ENCODE data around the gene THOP1.

Gene THOP1

DNA sequence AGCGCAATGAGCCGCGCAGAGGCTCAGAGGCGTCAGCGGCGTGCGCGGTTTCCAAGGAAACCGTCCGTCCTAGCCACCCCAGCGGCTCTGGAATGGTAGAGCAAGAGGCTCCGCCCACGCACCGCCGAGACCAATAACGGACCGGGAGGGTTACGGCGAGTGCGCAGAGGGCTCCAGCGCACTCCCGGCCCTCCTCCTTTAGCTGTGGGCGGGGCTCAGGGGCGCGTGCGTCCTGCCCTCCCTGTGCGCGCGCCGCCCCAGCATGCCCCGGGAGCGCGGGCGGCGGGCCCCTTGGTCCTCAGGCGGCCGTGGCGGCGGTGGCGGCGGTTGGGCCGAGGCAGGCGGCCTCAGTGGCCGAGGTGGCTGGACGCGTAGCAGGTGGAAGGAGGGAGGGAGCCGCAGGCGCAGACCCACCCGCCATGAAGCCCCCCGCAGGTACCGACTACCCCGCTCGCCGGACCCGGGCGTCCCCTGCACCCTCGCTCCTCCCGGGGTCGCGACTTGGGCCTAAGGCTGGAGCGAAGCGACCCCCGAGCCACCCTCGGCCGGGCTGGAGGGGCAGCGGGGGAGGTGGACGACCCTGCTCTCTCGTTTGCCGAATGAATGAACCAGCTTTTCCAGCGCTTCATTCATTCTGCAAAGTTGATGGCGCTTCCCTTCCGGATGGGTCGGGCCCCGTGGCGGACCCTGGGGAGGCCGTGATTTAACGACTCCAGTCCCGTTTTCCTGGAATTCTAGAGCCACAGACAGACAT lies at the start of gene THOP1:
Gene THOP1 (plus strand): TSS at position 260 of the 754 bp plus-strand sequence. CDS start 160 bp downstream, at position 420.
- H3K36me3 ChIP-seq (ENCODE audit: insufficient read depth, low read depth, low read length), result peaks cover 26% of the 10 kb centered on the region
- H3K4me1 ChIP-seq (ENCODE audit: insufficient read depth, low read length), result peaks cover 6% of the 10 kb centered on the region; the same call in 1 of the 2 replicates
- peak within 1 kb of the TSS; percentile 97 for H3K9ac ChIP-seq (ENCODE audit: low read depth, low read length)
- peak within 1 kb of the TSS; percentile 67 for H3K27ac ChIP-seq (ENCODE audit: low read length)
- H3K9me3 ChIP-seq (ENCODE audit: insufficient read depth, low read depth, low read length), result no peaks in the 10 kb centered on the region
- peak within 1 kb of the TSS; percentile 99 for H3K4me3 ChIP-seq (ENCODE audit: low read length)
- no peaks in the 10 kb centered on the region for H3K27me3 ChIP-seq (ENCODE audit: insufficient read depth, low read length)

DNA sequence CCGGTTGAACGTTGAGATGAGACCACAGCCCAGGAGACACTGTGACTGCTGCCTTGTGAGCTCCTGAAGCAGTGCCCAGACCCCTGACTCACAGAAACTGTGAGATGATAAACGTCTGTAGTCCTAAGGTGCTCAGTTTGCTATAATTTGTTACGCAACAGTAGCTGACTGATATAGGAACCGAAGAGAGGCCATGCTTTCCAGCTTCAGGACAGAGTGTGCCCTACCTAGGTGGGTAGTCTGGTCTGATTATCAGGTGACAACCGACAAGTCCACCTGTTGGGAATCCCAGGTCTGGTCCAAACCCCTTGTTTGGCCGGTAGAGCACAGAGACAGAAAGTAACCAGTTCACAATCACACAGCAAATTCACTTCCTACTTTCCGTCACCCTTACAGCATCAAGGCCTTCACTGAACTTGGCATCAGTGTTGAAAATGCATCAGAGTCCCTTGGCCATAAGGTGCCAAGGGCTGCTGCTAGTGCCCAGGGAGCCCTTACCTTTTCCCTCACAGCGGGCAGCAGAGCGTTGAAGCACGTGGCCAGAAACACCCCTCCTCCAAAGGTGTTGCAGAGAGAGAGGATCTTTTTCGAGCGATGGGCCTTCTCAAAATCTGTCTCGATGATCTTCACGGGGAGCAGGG lies 48.6 kb upstream of the THOP1 start:
- peaks cover 27% of the 10 kb centered on the region for H3K36me3 ChIP-seq (ENCODE audit: insufficient read depth, low read depth, low read length)

DNA sequence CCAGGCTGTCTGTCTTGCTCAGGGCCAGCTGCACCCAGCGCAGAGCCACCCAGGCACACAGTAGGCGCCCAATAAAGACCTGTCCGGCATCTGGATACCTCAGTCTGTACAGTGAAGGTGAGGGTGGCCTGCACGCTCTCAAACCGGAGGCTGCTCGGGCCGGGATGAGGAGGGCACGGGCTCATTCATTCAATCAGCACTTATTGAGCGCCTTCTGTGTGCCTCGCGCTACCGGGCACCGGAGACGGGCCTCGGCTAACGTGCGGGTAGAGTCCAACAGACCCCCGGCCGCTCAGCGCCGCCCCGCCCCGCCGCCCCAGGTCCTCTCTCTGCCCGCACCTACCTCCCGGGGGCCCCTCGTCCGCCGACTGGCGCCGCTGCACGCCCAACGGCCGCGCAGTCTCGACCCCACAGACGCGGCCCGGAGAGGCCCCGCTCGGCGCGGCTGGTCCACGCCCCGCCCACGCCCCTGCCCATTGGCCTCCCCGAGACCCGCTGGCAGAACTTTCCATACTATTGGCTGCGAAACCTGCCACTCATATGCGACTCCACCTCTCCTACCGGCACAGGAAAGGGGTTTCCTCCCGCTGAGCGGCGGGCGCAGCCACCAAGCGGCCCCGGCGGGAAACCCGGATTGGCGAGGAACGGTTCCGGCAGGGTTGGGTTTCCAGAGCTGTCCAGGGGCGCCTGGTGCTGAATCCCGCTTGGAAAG lies 45.5 kb upstream of the THOP1 start, which contains the start of gene SLC39A3:
Gene SLC39A3 (minus strand): TSS at position 416 of the 712 bp plus-strand sequence. CDS start 2,760 bp downstream, outside the sequence.
- H3K9me3 ChIP-seq (ENCODE audit: insufficient read depth, low read depth, low read length), result no peaks in the 10 kb centered on the region
- peaks cover 23% of the 10 kb centered on the region for H3K36me3 ChIP-seq (ENCODE audit: insufficient read depth, low read depth, low read length)
- no peak within 1 kb of the TSS for H3K27ac ChIP-seq (ENCODE audit: low read length)
- H3K4me1 ChIP-seq (ENCODE audit: insufficient read depth, low read length), result no peaks in the 10 kb centered on the region
- H3K4me3 ChIP-seq (ENCODE audit: low read length), result peak within 1 kb of the TSS; percentile 85
- peak within 1 kb of the TSS; percentile 62; the same call in 1 of the 2 replicates for H3K9ac ChIP-seq (ENCODE audit: low read depth, low read length)
- H3K27me3 ChIP-seq (ENCODE audit: insufficient read depth, low read length), result peaks cover 20% of the 10 kb centered on the region

More for the DNA sequence above, 48.6 kb upstream of the THOP1 start:
- no peak overlapping the region for H3K9ac ChIP-seq (ENCODE audit: low read depth, low read length)
- no peaks in the 10 kb centered on the region for H3K4me1 ChIP-seq (ENCODE audit: insufficient read depth, low read length)
- no peak overlapping the region for H3K4me3 ChIP-seq (ENCODE audit: low read length)
- no peaks in the 10 kb centered on the region for H3K9me3 ChIP-seq (ENCODE audit: insufficient read depth, low read depth, low read length)
- peaks cover 4% of the 10 kb centered on the region for H3K27me3 ChIP-seq (ENCODE audit: insufficient read depth, low read length)
- H3K27ac ChIP-seq (ENCODE audit: low read length), result no peak overlapping the region

DNA sequence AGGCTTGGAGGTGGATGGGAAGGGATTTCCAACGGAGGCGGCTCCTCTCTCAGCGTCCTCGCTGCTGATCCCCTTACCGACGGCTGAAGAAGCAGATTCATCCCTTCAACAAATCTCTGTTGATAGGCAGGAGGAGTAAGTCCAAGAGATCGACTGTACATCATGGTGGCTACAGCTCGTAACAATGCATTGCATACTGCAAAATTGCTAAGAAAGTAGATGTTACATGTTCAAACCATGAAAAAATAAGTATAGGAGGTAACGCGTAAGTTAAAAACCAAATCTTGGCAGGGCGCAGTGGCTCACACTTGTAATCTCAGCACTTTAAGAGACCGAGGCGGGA lies 45.0 kb upstream of the THOP1 start:
- Histone ChIP-seq H3K9me3 (ENCODE audit: insufficient read depth, low read depth, low read length) (no peaks in the 10 kb centered on the region), H3K36me3 (ENCODE audit: insufficient read depth, low read depth, low read length) (peaks cover 17% of the 10 kb centered on the region), H3K27ac (ENCODE audit: low read length) (no peak overlapping the region), H3K27me3 (ENCODE audit: insufficient read depth, low read length) (peaks cover 20% of the 10 kb centered on the region), H3K9ac (ENCODE audit: low read depth, low read length) (no peak overlapping the region), H3K4me3 (ENCODE audit: low read length) (no peak overlapping the region), H3K4me1 (ENCODE audit: insufficient read depth, low read length) (no peaks in the 10 kb centered on the region)

DNA sequence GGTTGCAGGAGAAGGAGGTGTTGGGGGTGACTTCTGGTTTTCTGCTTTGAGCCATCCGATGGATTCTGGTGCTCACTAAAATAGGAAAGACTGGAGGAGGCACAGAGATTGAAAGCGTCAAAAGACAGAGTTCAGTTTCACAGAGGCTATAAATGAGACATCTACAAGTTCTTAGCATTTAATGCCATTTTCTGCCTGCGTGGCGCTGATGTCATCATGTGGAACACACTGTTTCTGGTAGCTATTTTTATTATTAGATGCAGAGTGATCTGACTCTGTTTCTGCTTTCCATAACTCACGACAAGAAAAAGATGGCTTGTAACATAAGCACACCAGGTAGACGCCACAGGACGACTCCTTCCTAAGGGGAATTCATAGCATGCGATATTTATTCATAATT lies 42.2 kb upstream of the THOP1 start:
- Histone ChIP-seq H3K27ac (ENCODE audit: low read length) (no peak overlapping the region), H3K4me3 (ENCODE audit: low read length) (no peak overlapping the region), H3K9ac (ENCODE audit: low read depth, low read length) (no peak overlapping the region), H3K9me3 (ENCODE audit: insufficient read depth, low read depth, low read length) (no peaks in the 10 kb centered on the region), H3K36me3 (ENCODE audit: insufficient read depth, low read depth, low read length) (no peaks in the 10 kb centered on the region), H3K27me3 (ENCODE audit: insufficient read depth, low read length) (peaks cover 25% of the 10 kb centered on the region), H3K4me1 (ENCODE audit: insufficient read depth, low read length) (no peaks in the 10 kb centered on the region)

DNA sequence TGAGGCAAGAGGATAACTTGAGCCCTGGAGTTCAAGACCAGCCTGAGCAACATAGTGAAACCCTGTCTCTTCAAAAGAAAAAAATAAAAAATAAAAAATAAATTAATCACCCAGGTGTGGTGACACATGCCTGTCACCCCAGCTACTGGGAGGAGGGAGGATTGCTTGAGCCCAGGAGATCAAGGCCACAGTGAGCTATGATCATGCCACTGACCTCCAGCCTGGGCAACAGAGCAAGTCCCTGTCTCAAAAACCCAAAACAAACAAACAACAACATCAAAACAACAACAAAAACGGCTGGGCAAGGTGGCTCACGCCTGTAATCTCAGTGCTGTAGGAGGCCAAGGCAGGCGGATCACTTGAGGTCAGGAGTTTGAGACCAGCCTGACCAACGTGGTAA lies 41.2 kb upstream of the THOP1 start:
- Histone ChIP-seq H3K36me3 (ENCODE audit: insufficient read depth, low read depth, low read length) (no peaks in the 10 kb centered on the region), H3K27me3 (ENCODE audit: insufficient read depth, low read length) (peaks cover 34% of the 10 kb centered on the region), H3K27ac (ENCODE audit: low read length) (no peak overlapping the region), H3K4me3 (ENCODE audit: low read length) (no peak overlapping the region), H3K9ac (ENCODE audit: low read depth, low read length) (no peak overlapping the region), H3K4me1 (ENCODE audit: insufficient read depth, low read length) (no peaks in the 10 kb centered on the region), H3K9me3 (ENCODE audit: insufficient read depth, low read depth, low read length) (no peaks in the 10 kb centered on the region)

DNA sequence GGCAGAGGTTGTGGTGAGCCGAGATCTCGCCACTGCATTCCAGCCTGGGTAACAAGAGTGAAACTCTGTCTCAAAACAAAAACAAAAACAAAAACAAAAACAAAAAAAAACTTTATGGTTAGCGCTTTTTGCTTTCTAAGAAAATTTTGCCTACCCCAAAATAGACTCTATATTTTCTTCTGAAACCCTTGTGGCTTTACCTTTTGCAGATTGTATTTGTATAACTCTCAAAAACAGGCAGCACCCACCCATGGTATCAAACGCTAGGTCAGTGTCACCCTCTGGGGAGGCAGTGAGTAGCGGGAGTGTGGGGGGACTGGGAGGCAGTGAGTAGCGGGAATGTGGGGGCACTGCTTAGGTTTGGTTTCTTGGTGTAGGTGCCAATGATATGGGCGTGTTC lies 38.0 kb upstream of the THOP1 start:
- Histone ChIP-seq H3K9ac (ENCODE audit: low read depth, low read length) (no peak overlapping the region), H3K4me1 (ENCODE audit: insufficient read depth, low read length) (no peaks in the 10 kb centered on the region), H3K4me3 (ENCODE audit: low read length) (no peak overlapping the region), H3K27me3 (ENCODE audit: insufficient read depth, low read length) (peaks cover 28% of the 10 kb centered on the region), H3K36me3 (ENCODE audit: insufficient read depth, low read depth, low read length) (no peaks in the 10 kb centered on the region), H3K27ac (ENCODE audit: low read length) (no peak overlapping the region), H3K9me3 (ENCODE audit: insufficient read depth, low read depth, low read length) (no peaks in the 10 kb centered on the region)

DNA sequence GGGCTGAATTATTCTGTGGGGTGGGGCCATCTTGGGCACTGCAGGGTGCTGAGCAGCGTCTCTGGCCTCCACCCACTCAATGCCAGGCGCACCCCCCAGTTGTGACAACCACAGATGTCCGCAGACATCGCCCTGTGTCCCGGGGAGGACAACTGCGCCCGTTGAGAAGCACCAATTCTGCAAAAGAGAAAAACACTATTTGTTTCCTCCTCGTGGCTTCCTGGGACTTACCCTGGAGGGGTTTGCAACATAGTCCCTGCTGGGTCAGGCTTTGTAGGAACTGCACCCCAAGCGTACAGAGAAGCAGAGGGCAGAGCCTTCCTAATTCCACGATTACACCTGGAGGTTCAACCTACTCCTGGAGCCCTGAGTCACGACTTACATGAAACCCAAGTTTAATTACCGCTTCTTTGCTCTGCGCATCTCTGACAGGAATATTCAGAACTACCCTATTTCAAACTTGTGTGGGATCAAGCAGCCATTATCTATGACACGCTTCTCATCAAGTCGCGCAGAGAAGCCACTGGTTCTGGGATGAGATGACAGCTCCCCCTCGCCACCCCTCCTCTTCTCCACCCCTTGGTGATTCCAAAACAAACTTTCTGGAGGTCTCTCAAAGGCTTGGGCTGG lies 34.4 kb upstream of the THOP1 start:
- Histone ChIP-seq H3K36me3 (ENCODE audit: insufficient read depth, low read depth, low read length) (peaks cover 27% of the 10 kb centered on the region), H3K27ac (ENCODE audit: low read length) (no peak overlapping the region), H3K9me3 (ENCODE audit: insufficient read depth, low read depth, low read length) (no peaks in the 10 kb centered on the region), H3K9ac (ENCODE audit: low read depth, low read length) (no peak overlapping the region), H3K4me3 (ENCODE audit: low read length) (no peak overlapping the region), H3K27me3 (ENCODE audit: insufficient read depth, low read length) (peaks cover 13% of the 10 kb centered on the region), H3K4me1 (ENCODE audit: insufficient read depth, low read length) (no peaks in the 10 kb centered on the region)

DNA sequence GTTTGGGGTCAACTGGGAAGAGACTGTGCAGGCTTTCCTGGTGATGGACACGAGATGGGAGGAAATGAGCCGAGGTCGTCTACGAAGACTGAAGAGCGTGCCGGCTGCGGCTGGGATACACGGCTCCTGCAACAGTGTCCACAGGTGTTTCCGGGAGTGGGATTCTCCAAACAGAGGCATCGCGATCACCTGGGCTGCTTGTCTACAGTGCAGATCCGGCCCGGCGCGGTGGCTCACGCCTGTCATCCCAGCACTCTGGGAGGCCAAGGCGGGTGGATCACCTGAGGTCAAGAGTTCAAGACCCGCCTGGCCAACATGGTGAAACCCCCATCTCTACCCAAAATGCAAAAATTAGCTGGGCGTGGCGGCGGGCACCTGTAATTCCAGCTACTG lies 33.9 kb upstream of the THOP1 start:
- peaks cover 29% of the 10 kb centered on the region for H3K36me3 ChIP-seq (ENCODE audit: insufficient read depth, low read depth, low read length)
- no peak overlapping the region for H3K9ac ChIP-seq (ENCODE audit: low read depth, low read length)
- H3K4me1 ChIP-seq (ENCODE audit: insufficient read depth, low read length), result no peaks in the 10 kb centered on the region
- H3K27me3 ChIP-seq (ENCODE audit: insufficient read depth, low read length), result peaks cover 10% of the 10 kb centered on the region
- no peaks in the 10 kb centered on the region for H3K9me3 ChIP-seq (ENCODE audit: insufficient read depth, low read depth, low read length)
- no peak overlapping the region for H3K4me3 ChIP-seq (ENCODE audit: low read length)
- H3K27ac ChIP-seq (ENCODE audit: low read length), result no peak overlapping the region

DNA sequence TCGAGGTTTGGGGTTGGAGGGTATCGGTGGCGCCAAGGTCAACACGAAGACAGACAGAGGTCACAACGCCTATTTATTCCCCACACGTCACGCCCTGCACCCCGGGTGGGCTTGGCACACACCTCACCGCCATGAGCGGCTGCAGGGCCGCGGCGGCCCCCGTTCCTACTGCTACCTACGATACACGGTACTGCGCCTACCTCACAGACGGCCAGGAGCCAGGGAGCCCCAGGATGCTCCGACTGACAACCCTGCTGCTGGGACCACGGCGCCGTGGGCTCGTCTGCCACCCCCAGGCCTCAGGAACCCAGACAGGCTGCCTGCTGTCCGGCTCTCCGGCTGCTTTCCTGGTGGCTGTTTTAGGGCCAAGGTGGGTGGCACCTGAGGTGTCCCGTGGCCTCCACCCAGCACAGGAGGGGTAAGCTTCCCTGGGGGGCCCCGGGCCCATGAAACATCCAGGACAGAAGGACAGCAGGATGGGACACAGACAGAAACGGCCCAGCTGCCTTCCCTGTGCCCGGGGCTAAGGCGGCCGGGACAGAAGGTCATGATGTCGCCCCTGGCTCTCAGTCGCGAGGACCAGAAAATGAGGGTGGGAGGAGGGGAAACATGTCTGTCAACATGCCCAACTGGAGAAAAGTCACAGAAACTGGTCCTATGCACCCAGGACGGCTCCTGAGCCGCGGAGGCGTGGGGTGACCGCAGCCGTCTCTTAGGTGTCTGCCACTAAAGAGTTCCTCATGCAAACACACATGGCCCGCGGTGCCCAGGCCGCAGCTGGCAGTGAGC lies 30.4 kb upstream of the THOP1 start:
- Histone ChIP-seq H3K27ac (ENCODE audit: low read length) (no peak overlapping the region), H3K9me3 (ENCODE audit: insufficient read depth, low read depth, low read length) (no peaks in the 10 kb centered on the region), H3K9ac (ENCODE audit: low read depth, low read length) (no peak overlapping the region), H3K36me3 (ENCODE audit: insufficient read depth, low read depth, low read length) (peaks cover 48% of the 10 kb centered on the region), H3K4me3 (ENCODE audit: low read length) (no peak overlapping the region), H3K4me1 (ENCODE audit: insufficient read depth, low read length) (no peaks in the 10 kb centered on the region), H3K27me3 (ENCODE audit: insufficient read depth, low read length) (no peaks in the 10 kb centered on the region)

DNA sequence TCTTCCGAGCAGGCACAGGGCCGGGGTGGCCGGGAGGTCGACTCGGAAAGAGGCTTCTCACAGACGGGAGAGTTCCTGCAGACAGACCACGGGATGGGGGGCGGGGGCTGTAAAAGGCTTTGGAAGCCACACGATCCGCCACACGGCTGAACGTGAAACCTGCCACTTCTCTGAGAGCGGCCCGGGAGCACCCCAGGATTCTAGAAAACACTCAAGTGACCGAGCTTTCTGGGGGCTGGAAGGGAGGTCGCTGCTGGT lies 29.9 kb upstream of the THOP1 start:
- H3K36me3 ChIP-seq (ENCODE audit: insufficient read depth, low read depth, low read length), result peaks cover 48% of the 10 kb centered on the region
- no peaks in the 10 kb centered on the region for H3K27me3 ChIP-seq (ENCODE audit: insufficient read depth, low read length)
- H3K27ac ChIP-seq (ENCODE audit: low read length), result no peak overlapping the region
- no peak overlapping the region for H3K4me3 ChIP-seq (ENCODE audit: low read length)
- H3K9ac ChIP-seq (ENCODE audit: low read depth, low read length), result no peak overlapping the region
- no peaks in the 10 kb centered on the region for H3K4me1 ChIP-seq (ENCODE audit: insufficient read depth, low read length)
- no peaks in the 10 kb centered on the region for H3K9me3 ChIP-seq (ENCODE audit: insufficient read depth, low read depth, low read length)
